K562 (cell line): ENCODE measurements around the gene PRKCB. TPM values are rescaled to one million over a fixed set of nuclear protein-coding genes. Genes with fewer than 3 reads are reported as not detected.

Experiments used
- ATAC-seq: fragments of 200-7000 bp; cut with Tn5 transposase; 3 replicates; pipeline ENCODE4 v1.9.1; 2020; ENCODE audit warnings: moderate library complexity
- BruUV-seq: library from RNA; stranded (reverse); fragments of 400-500 nt; replicated peaks from 2 replicates; lab custom pipeline; 2021; lab: Mats Ljungman, UMichigan
- CTCF ChIA-PET: fragments of 300-600 bp; formaldehyde crosslinking; extraction: SDS; loops from one replicate; lab custom pipeline; 2021; ENCODE audit warnings: low intra/inter-chr PET ratio; lab: Yijun Ruan, JAX
- POLR2A ChIA-PET: fragments of 300-600, 350-650 bp; sonication (Branson Sonifier 250); formaldehyde crosslinking; extraction: SDS; loops from one replicate; lab custom pipeline; 2021; ENCODE audit warnings: antibody characterized with exemption, inconsistent platforms; lab: Yijun Ruan, JAX
- DNase-seq, 4 experiments: peaks; one replicate each; pipeline versions ENCODE4 v3.0.0 to v3.0.0-alpha.2; 2011 to 2018; ENCODE audit warnings: low spot score in 3 of 4, mixed read lengths in 3 of 4; ENCODE audit errors: extremely low read depth in 1 of 4
- FAIRE-seq: peaks from 2 replicates; lab custom pipeline; 2011; peaks lifted over from hg19 to GRCh38; lab: Jason Lieb, UNC
- H2AFZ ChIP-seq: 2 replicates; pipeline ENCODE4 v1.6.0; 2011; ENCODE audit warnings: low read depth, low read length, control low read depth, inconsistent platforms
- H3K27ac ChIP-seq: fragments of 200-600 bp; 3 replicates; pipeline ENCODE4 v1.8.0; 2011; ENCODE audit warnings: low read depth, mild to moderate bottlenecking, control low read depth, inconsistent platforms, low read length, moderate library complexity, mixed read lengths; ENCODE audit errors: extremely low read depth
- H3K27me3 ChIP-seq, 2 experiments: fragments of 300-600 bp in 1 of 2; 2 replicates in 1 of 2; 3 replicates in 1 of 2; pipeline versions ENCODE4 v1.6.0 to v1.8.0; 2011; ENCODE audit warnings: inconsistent platforms in 2 of 2, low read length in 2 of 2, mild to moderate bottlenecking in 1 of 2, mixed read lengths in 1 of 2, moderate library complexity in 1 of 2; ENCODE audit not compliant: control insufficient read depth in 2 of 2, insufficient read depth in 2 of 2
- H3K36me3 ChIP-seq: fragments of 300-600 bp; 3 replicates; pipeline ENCODE4 v1.8.0; 2011; ENCODE audit warnings: mild to moderate bottlenecking, low read length, inconsistent platforms; ENCODE audit not compliant: control insufficient read depth, insufficient read depth
- H3K4me1 ChIP-seq, 2 experiments: fragments of 200-600 bp in 1 of 2; replicated peaks in 1 of 2; 2 replicates in 1 of 2; 3 replicates in 1 of 2; pipeline versions ENCODE4 v1.5.1 to v1.8.0; 2011; ENCODE audit warnings: inconsistent platforms in 2 of 2, low read length in 2 of 2, mild to moderate bottlenecking in 1 of 2, mixed read lengths in 1 of 2, moderate library complexity in 1 of 2; ENCODE audit not compliant: control insufficient read depth in 2 of 2, insufficient read depth in 2 of 2
- H3K4me2 ChIP-seq: 2 replicates; pipeline ENCODE4 v1.6.1; 2011; ENCODE audit warnings: low read length, control low read depth, inconsistent platforms, mixed read lengths; ENCODE audit not compliant: insufficient read depth
- H3K4me3 ChIP-seq: fragments of 200-600 bp; sonication (generic), shearing (Covaris generic); 2 replicates; pipeline ENCODE4 v1.5.1; 2016; ENCODE audit warnings: control low read depth, inconsistent platforms
- H3K79me2 ChIP-seq: fragments of 200-600 bp; 3 replicates; pipeline ENCODE4 v1.8.0; 2011; ENCODE audit warnings: low read length, inconsistent platforms; ENCODE audit not compliant: control insufficient read depth, insufficient read depth
- H3K9ac ChIP-seq, 2 experiments: 2 replicates each; pipeline versions ENCODE4 v1.6.0 to v1.6.1; 2011; ENCODE audit warnings: low read depth in 2 of 2, low read length in 2 of 2, control low read depth in 1 of 2, inconsistent platforms in 1 of 2, mild to moderate bottlenecking in 1 of 2, mixed read lengths in 1 of 2; ENCODE audit not compliant: insufficient read depth in 1 of 2
- H3K9me1 ChIP-seq: one replicate; pipeline ENCODE4 v1.6.0; 2011; ENCODE audit warnings: inconsistent platforms, mild to moderate bottlenecking, low read length, moderate library complexity; ENCODE audit not compliant: control insufficient read depth, insufficient read depth
- H3K9me3 ChIP-seq: replicated peaks from 2 replicates; pipeline ENCODE4 v1.5.1; 2011; ENCODE audit warnings: low read depth, low read length, inconsistent platforms; ENCODE audit not compliant: control insufficient read depth, insufficient read depth
- H4K20me1 ChIP-seq: replicated peaks from 2 replicates; pipeline ENCODE4 v1.6.1; 2011; ENCODE audit warnings: low read length, inconsistent platforms, mixed read lengths; ENCODE audit not compliant: control insufficient read depth, insufficient read depth
- ADNP ChIP-seq: fragments of 200-800 bp; sonication (Bioruptor generic); IDR thresholded peaks from 2 replicates; pipeline ENCODE4 v1.6.1; 2016; ENCODE audit warnings: missing genetic modification characterization, missing compliant biosample characterization
- CREBBP ChIP-seq: IDR thresholded peaks from one replicate; pipeline ENCODE4 v1.6.1; 2012; ENCODE audit warnings: low read depth, mild to moderate bottlenecking, control low read depth, inconsistent platforms, low read length
- E2F4 ChIP-seq: sonication (generic); formaldehyde crosslinking; IDR thresholded peaks from 2 replicates; pipeline ENCODE4 v1.8.0; 2022; ENCODE audit warnings: mild to moderate bottlenecking, low read depth, missing genetic modification reagents
- EZH2 ChIP-seq: IDR thresholded peaks from 2 replicates; pipeline ENCODE4 v1.6.1; 2012; ENCODE audit warnings: low read depth, mild to moderate bottlenecking, inconsistent platforms, low read length, borderline replicate concordance
- HDGF ChIP-seq: fragments of 450-650 bp; IDR thresholded peaks from 2 replicates; pipeline ENCODE4 v1.6.1; 2016
- HINFP ChIP-seq: fragments of 450-650 bp; conservative IDR thresholded peaks from 2 replicates; pipeline ENCODE4 v1.6.1; 2016; ENCODE audit warnings: missing genetic modification characterization, low read depth, mild to moderate bottlenecking, control low read depth, missing compliant biosample characterization
- HMG20A ChIP-seq: fragments of 450-650 bp; formaldehyde crosslinking; conservative IDR thresholded peaks from 2 replicates; pipeline ENCODE4 v1.4.0; 2020; ENCODE audit warnings: mild to moderate bottlenecking, mixed read lengths
- NFIX ChIP-seq: fragments of 250-450 bp; sonication (Bioruptor Pico); IDR thresholded peaks from 2 replicates; pipeline ENCODE4 v1.4.0; 2020; ENCODE audit warnings: low read depth, mild to moderate bottlenecking, moderate library complexity
- PHB2 ChIP-seq: fragments of 450-650 bp; IDR thresholded peaks from 2 replicates; pipeline ENCODE4 v1.6.1; 2017; ENCODE audit warnings: low read depth
- SMAD4 ChIP-seq: fragments of 250-450 bp; sonication (Bioruptor Pico); conservative IDR thresholded peaks from 2 replicates; pipeline ENCODE4 v1.8.0; 2021; ENCODE audit warnings: inconsistent platforms, mild to moderate bottlenecking, moderate library complexity
- SMC3 ChIP-seq: conservative IDR thresholded peaks from 2 replicates; pipeline ENCODE4 v1.6.1; 2011; ENCODE audit warnings: low read depth, low read length, improper control_type of control experiment; ENCODE audit not compliant: insufficient read depth
- SP1 ChIP-seq: sonication (generic); formaldehyde crosslinking; IDR thresholded peaks from 2 replicates; pipeline ENCODE4 v1.8.1; 2022; ENCODE audit warnings: mild to moderate bottlenecking, missing genetic modification reagents
- TEAD2 ChIP-seq: fragments of 450-650 bp; IDR thresholded peaks from 2 replicates; pipeline ENCODE4 v1.6.1; 2016; ENCODE audit warnings: missing genetic modification characterization, control low read depth, missing compliant biosample characterization
- XRCC4 ChIP-seq: IDR thresholded peaks from one replicate; pipeline ENCODE4 v1.6.1; 2011; ENCODE audit not compliant: insufficient read depth, insufficient read length; ENCODE audit errors: extremely low read depth
- ZFP30 ChIP-seq: fragments of 250-450 bp; sonication (Bioruptor Pico); IDR thresholded peaks from 2 replicates; pipeline ENCODE4 v1.8.0; 2022; ENCODE audit warnings: moderate library complexity, mild to moderate bottlenecking, inconsistent platforms, borderline replicate concordance
- ZNF143 ChIP-seq: sonication (generic); formaldehyde crosslinking; IDR thresholded peaks from 2 replicates; pipeline ENCODE4 v1.9.0; 2022; ENCODE audit warnings: mild to moderate bottlenecking, missing genetic modification reagents
- ZNF324 ChIP-seq: fragments of 250-450 bp; sonication (Bioruptor Pico); IDR thresholded peaks from 2 replicates; pipeline ENCODE4 v1.4.0; 2020; ENCODE audit warnings: mild to moderate bottlenecking
- WGBS: fragments of 100-300 bp; shearing (Covaris generic); methylation state at CpG from one replicate; pipeline ENCODE4 v1.1.6; 2016; ENCODE audit warnings: low coverage, mixed read lengths; ENCODE audit not compliant: insufficient coverage; ENCODE audit errors: missing lambda C conversion rate; 5-methylcytosine and 5-hydroxymethylcytosine counted together
- in situ Hi-C: fragments of 300-500 bp; cut with MboI; formaldehyde crosslinking; loops from 4 replicates; pipeline ENCODE4 v1.15.0; 2018; ENCODE audit warnings: inconsistent platforms, mixed read lengths
- intact Hi-C: fragments of 100-400 bp; cut with micrococcal nuclease; formaldehyde crosslinking; loops from 2 replicates; pipeline ENCODE4 v1.14.2; 2022
- polyA plus RNA-seq, 8 experiments: library from polyadenylated mRNA; depleted of rRNA in 4 of 8; stranded (reverse) in 5 of 8; unstranded in 3 of 8; fragments of >200 nt; fragmentation: Nextera tagmentation in 2 of 8; fragmentation: Illumina TruSeq in 1 of 8; extraction: Ambion mirVana in 2 of 8; extraction: Trizol in 1 of 8; gene quantifications; 2 replicates each; pipeline versions ENCODE4 v1.2.1 to v1.2.3, GENCODE V29; 2011 to 2014; ENCODE audit warnings: inconsistent platforms in 1 of 8, missing spikeins in 1 of 8
- total RNA-seq, 7 experiments: library from RNA; depleted of rRNA in 6 of 7; stranded (reverse); fragments of >200 nt in 6 of 7; fragmentation: Illumina TruSeq in 2 of 7; extraction: Trizol in 2 of 7; gene quantifications; 2 replicates each; pipeline versions ENCODE4 v1.2.1 to v1.2.3, GENCODE V29; 2011 to 2021; ENCODE audit warnings: low replicate concordance in 1 of 7

PRKCB gene
- total and polyA plus RNA-seq, 9 of the 15 experiments (the other 6 are each of a cell fraction or from before 2014, with no cell fraction given), result 49.9 to 276 (median 148) TPM

- TF ChIP-seq NFIX (CRISPR knock-in tag) (no peak), TEAD2 (tag) (no peak), XRCC4 (no peak), HINFP (tag) (no peak), CREBBP (no peak), SMAD4 (CRISPR knock-in tag) (no peak), ZNF324 (CRISPR knock-in tag) (no peak), SP1 (CRISPR knock-in tag) (no peak), E2F4 (CRISPR knock-in tag) (no peak), PHB2 (no peak), ADNP (tag) (no peak), EZH2 (no peak), ZFP30 (CRISPR knock-in tag) (no peak), HMG20A (CRISPR knock-in tag) (no peak), SMC3 (no peak), HDGF (no peak), ZNF143 (CRISPR knock-in tag) (no peak)
- Histone ChIP-seq H2AFZ (no peak overlapping the region), H3K9ac (no peak overlapping the region), H3K9me1 (no peaks in the 10 kb centered on the region), H3K27ac (no peak overlapping the region), H3K4me3 (no peak overlapping the region), H3K36me3 (peaks cover 64% of the 10 kb centered on the region), H3K27me3 (no peaks in the 10 kb centered on the region), H4K20me1 (no peaks in the 10 kb centered on the region), H3K9me3 (no peaks in the 10 kb centered on the region), H3K4me2 (no peak overlapping the region), H3K4me1 (no peaks in the 10 kb centered on the region), H3K79me2 (peaks cover 53% of the 10 kb centered on the region)
- FAIRE-seq (no peak), DNase-seq (no peak), ATAC-seq (no peak)
- POLR2A ChIA-PET, result interaction anchor here (0.6 to 1.2 kb wide), 2 partner anchors 19 to 216 kb away, joined by 3 to 4 read pairs; no protein-coding TSS in a partner anchor
- in situ Hi-C loops (no loop called here), intact Hi-C loops (no loop called here)
- 95% methylated on average over 2 of the region's 2 CpGs for WGBS
- BruUV-seq, result no TSS peak
- CTCF ChIA-PET, result no interaction called here
Observed at GRCh38 chr16:23987443-23987842, 151.7 kb downstream of the PRKCB start.
